ENCODE results near the gene LTBP3. TPM values are rescaled to one million over a fixed set of nuclear protein-coding genes. Genes with fewer than 3 reads are reported as not detected.
A peak's percentile ranks its signal among the peaks of the same experiment; 100 is the strongest.

LTBP3 gene
- total RNA-seq (2014; rRNA removed; shearing (Covaris generic)): 1.8 and 2.0 TPM in 2 replicates
- polyA plus RNA-seq (2015; cell fraction: cytosol; rRNA removed): 2.7 and 4.7 TPM in 2 replicates
- 1.5 and 2.4 TPM in 2 replicates for polyA plus RNA-seq (2015; cell fraction: nucleus; rRNA removed)

DNA sequence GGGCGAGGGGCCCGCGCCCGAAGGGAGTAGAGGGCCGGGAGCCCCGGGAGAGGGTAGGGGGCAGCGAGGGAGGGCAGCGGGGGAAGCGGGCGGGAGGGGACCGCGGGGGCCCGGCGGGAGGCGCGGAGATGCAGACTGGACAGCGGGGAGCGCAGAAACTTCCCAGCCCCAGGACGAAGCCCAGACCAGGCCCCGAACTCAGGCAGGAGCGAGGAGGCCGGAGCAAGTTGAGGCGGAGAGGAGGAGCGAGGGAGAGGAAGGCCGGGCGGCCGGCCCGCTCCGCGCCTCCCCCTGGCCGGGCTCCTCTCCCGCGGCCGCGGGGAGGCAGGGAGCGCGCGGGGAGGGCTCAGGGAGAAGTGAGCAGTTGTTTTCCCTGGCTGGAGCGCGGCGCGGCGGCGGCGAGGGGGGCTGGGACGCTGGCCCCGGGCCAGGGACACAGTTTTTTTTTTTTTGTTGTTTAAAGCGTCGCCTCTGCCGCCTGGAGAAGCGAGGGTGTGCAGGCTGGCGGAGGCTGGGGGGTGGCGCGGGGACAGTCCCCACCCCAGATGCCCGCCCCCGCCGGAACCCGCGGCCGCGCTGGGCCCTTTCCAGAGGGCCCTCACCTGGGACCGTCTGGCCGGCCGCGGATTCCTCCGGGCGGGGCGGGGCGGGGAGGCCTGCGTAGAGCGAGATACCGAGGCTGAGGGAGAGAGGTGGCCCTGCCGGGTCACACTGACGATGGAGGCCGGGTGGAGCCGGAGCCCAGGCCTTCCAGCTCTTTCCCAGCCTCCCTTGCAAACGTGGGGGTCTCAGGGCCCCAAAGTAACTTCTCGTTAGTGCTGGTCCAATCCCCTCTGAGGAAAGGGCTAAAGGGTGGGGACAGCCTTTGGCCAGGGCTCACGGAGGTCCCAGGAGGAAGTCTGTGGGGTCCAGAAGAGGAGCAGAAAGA lies at the start of gene LTBP3:
TSS of gene LTBP3 (minus strand) at position 358 of the 928 bp plus-strand sequence. CDS start 400 bp downstream, outside the sequence.
- in situ Hi-C loops (cut with HindIII; ENCODE audit: low pct_unique_long_range_greater_than_20kb, low sequenced_read_pairs): no loop called here
- no peak for DNase-seq (ENCODE audit: low read depth, low spot score)

DNA sequence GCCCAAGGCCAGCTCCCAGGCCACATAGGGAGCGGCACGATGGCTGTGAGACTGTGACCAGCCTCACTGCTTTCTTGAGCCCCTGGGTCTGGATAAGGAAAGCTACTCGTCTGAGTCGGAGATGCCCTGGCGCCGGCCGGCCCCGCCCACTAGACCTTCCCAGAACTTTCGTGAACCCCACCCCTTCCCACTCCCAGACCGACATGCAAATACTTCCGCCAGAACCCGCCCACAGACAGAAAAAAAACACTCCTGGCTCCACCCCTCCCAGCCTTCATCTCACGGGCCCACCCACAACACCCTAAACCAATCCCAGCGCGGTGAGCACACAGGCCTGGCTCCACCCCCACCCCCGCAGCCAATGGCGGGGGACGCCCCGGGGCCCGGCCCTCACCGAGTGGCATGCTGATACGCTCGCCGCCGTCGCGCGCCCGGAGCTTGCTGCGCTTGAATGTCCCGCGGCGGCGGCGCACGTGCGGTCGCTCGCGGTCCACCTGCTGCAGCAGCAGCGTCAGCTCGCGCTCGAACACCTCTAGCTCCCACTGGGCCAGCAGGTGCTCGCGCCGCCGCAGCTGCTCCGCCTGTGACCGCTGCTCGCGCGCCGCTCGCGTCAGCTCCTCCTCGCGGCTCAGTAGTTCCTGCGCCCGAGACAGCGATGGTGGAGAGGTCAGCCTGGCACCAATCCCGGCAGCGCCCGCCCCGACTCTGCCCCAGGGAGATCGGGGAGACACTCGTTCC lies 48.9 kb upstream of the LTBP3 start:
- peak; percentile 38 for DNase-seq (ENCODE audit: low read depth, low spot score)
- in situ Hi-C loops (cut with HindIII; ENCODE audit: low pct_unique_long_range_greater_than_20kb, low sequenced_read_pairs): no loop called here

DNA sequence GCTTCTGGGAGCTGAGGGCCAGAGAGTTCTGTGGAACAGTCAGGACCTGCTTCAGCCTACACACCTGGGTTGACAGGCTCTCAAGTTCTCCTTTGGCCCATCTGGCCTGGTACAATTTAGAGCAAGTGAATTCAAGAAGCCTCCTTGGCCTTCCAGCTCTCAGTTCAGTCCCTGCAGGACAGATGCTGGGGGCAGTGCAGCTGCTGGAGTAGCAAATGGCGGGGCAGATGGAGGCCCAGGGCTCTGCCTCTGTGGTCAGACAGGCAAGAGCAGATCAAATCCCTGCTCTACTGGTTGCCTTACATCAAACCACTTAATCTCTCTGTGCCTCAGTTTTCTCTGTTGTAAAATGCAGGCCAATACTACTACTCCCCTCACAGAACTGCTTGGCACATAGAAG lies 46.1 kb upstream of the LTBP3 start:
- in situ Hi-C loops (cut with HindIII; ENCODE audit: low pct_unique_long_range_greater_than_20kb, low sequenced_read_pairs): no loop called here
- no peak for DNase-seq (ENCODE audit: low read depth, low spot score)

DNA sequence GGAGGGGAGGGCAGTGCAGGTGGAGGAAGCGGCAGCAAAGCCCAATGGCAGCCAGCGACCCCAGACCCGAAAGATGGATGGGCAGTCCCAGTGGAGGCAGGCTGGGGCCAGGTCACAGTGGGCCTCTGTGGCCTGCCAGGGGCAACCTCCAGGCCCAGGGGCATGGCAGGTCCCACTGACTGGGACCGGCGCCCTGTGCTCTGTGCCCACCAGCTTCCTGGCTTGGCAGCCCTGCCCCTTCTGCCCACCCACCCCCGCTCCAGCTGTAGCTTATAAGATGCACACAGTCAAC lies 41.7 kb upstream of the LTBP3 start:
- in situ Hi-C loops (cut with HindIII; ENCODE audit: low pct_unique_long_range_greater_than_20kb, low sequenced_read_pairs): no loop called here

DNA sequence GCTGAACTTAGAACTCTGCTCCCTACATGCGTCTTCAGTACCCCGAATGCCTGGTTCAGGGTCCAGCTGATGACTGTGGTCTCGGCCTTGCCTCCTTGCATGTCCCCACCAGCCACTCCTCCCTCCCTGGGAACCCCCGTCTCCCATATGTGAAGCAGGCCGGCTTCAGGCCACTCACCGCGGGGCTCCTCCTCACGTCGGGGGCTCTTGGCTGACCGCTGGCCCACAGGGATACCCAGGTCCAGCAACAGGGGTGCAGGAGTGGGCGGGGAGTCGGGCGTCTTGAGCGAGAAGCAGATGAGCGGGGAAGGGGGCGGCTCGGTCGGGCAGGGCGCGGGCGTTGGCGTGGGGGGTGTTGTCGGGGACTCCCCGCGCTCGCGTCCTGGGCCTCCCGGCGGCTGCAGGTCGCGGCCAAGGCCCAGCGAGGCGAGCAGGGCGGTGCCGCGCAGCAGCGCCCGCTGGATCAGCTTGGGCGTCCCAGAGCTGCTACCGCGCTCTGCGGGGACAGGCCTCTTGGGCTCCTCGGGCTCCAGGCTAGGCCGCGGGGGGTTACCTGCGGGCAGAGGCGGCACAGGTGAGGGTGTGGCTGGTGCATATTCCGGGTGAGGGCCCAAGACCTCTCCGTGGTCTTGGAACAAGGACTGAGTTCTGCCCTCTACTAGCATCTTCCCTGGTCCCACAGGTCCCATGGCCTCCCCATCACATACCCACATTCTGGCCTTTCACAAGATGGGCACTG lies 41.2 kb upstream of the LTBP3 start:
- no peak for DNase-seq (ENCODE audit: low read depth, low spot score)
- in situ Hi-C loops (cut with HindIII; ENCODE audit: low pct_unique_long_range_greater_than_20kb, low sequenced_read_pairs): no loop called here

More for the DNA sequence above, 41.7 kb upstream of the LTBP3 start:
- no peak for DNase-seq (ENCODE audit: low read depth, low spot score)

DNA sequence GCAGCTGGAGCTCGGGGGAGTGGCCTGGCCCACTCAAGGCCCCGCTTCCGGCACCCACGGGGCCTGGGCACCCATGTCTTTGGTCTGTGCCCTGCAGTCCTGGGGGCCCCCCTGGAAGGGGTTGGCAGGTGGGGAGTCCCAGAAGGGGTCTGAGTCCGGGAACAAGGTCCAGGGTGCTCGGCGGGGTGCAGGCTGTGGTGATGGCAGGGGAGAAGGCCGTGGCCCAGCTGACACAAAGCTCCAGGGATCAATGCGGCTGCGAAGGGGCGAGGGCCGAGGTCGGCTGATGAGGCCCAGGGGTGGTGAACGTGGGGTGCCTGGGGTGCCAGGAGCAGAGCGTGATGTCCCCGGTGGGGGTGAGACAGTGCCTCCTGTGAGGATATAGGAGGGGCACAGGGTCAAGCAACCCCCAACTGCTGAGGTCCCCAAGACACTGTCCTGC lies 40.1 kb upstream of the LTBP3 start:
- in situ Hi-C loops (cut with HindIII; ENCODE audit: low pct_unique_long_range_greater_than_20kb, low sequenced_read_pairs): no loop called here
- no peak for DNase-seq (ENCODE audit: low read depth, low spot score)

DNA sequence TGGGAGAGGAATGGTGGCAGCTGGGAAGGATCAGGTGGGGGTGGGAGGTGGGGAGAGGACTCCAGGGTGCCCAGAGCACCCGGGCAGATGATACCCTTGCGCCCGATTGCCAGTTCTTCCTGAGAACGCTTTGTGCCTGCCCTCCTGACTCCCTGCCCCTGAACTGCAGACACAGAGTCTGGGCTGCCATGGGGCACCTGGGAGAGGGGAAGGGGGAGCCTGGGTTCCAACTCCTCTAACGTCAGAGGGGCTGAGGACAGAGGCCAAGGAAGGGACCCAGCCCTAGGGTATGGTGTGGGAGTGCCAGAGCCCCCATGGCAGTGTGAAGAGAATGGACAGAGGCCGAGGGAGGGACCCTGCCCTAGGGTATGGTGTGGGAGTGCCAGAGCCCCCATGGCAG lies 38.4 kb upstream of the LTBP3 start:
- in situ Hi-C loops (cut with HindIII; ENCODE audit: low pct_unique_long_range_greater_than_20kb, low sequenced_read_pairs): no loop called here
- DNase-seq (ENCODE audit: low read depth, low spot score): no peak

DNA sequence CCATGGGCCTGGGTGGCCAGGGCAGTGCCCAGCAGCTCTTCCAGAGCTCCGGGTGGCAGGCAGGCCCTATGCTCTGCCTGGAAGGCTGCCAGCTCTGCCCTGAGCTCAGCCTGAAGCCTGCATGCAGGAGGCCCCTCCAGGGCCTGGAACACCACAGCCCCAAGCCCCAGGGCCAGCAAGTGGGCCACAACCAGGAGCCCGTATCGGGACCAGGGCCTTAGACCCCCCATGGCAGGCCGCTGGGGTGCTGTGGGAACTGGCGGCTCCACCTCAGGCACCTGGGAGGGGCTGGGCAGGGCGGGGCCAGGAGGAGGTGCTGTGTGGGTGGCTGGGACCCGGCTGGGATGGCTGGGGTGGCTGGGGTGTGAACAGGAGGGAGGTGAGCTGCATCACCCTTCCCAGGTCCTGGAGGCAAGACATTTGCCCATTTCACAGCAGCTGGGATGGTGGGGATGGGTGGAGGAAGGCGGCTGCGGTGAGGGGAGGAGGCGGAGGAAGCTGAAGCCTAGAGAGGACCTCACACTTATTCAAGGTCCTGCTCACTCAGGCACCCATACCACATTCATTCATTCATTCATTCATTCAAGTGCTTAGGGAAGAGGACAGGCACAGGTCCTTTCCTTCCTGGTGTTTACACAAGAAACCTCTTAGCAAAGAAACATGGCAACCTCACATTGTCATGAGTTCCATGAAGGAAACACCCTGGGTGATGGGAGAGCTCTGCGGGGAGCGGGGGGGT lies 37.6 kb upstream of the LTBP3 start, which contains the start of gene KCNK7:
TSS of gene KCNK7 (minus strand) at position 258 of the 739 bp plus-strand sequence. CDS start at position 230, 28 bp downstream.
- in situ Hi-C loops (cut with HindIII; ENCODE audit: low pct_unique_long_range_greater_than_20kb, low sequenced_read_pairs): no loop called here
- no peak for DNase-seq (ENCODE audit: low read depth, low spot score)

DNA sequence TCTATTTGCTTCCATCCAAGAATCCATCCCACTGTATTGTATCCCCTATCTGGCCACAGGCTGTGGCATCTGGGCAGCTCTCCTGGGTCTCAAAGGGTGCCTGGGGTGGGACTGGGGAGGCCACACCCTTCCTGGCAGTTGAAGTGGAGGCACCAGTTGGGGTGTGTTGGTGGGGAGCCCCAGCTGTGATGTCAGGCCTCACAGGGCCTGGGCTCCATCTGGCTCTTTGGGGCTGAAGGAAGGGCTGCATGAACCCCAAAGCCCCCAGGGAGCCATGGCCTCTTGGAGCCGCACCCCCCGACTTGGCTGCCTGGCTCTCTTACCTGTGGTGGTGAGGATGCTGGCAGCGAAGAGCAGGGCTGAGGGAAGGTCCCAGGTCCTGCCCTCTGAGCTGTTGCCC lies 37.0 kb upstream of the LTBP3 start:
- DNase-seq (ENCODE audit: low read depth, low spot score): no peak
- in situ Hi-C loops (cut with HindIII; ENCODE audit: low pct_unique_long_range_greater_than_20kb, low sequenced_read_pairs): no loop called here

DNA sequence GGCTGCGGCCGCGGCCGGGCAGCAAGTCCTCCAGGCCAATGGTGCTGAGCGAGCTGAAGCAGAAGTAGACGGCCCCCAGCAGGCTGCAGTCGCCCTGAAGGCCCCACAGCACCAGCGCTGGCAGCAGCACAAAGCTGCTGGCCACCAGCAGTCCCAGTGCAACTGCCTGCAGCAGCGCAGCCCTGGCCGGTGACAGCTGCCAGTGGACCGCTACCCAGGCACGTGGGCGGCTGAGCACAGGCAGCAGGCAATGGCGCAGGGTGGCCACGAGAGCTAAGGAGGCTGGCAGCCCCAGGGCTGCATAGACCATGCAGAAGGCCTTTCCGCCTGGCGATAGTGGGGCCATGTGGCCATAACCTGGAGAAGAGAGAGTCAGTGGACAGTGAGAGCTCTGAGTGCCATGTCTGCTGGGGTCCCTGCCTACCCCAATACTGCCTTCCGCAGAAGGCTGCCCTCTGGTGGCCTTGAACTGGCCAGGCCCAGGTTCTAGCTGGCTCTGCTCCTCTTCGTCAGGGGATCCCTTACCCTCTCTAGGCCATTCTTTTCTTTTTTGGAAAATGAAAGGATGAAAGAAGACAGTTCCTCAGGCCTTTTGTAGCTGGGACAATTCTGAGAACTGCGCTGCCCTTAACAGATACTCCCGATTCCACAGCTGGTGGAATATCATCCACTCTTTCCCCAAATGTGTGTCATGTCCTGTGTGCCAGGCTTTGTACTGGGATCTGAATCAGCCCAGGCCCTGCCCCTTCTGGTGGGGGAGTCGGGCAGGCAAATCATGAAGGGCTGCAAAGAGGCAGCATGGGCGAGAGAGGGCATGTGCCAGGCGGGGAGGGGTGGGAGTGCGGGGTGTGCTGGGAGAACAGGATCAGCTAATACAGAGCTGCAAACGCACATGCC lies 35.6 kb upstream of the LTBP3 start:
- DNase-seq (ENCODE audit: low read depth, low spot score): peak; percentile 39
- in situ Hi-C loops (cut with HindIII; ENCODE audit: low pct_unique_long_range_greater_than_20kb, low sequenced_read_pairs): no loop called here

DNA sequence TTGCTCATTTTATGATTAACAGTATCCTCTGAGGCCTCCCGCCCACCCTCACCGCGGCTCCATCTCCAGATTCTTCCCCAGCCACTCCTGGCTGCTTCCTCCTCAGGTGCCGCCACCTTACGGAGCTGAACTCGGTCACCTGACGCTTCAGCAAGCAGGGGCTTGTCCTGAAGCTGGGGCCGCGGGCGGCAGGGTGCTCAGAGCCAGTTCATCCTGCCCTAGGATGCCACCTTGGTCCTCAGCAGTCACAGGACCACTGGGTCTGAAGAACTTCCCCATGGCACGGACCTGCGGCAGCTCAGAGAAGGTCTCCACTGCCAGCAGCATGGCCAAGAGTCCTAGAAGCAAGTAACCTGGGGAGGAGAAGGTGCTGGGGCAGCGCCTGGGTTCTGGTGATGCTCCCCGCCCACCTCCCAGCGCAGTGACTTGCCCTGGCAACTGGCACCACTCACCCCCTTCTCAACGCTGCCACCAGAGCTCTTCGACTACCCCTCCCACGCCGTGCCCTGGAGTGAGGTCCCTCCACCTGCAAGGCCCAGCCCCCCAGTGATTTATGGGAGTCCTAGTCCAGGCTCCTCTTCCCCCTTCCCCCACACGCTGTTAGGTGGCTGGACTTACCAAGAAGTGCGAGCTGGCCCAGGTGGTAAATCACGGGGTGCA lies 34.8 kb upstream of the LTBP3 start:
- no peak for DNase-seq (ENCODE audit: low read depth, low spot score)
- in situ Hi-C loops (cut with HindIII; ENCODE audit: low pct_unique_long_range_greater_than_20kb, low sequenced_read_pairs): no loop called here

DNA sequence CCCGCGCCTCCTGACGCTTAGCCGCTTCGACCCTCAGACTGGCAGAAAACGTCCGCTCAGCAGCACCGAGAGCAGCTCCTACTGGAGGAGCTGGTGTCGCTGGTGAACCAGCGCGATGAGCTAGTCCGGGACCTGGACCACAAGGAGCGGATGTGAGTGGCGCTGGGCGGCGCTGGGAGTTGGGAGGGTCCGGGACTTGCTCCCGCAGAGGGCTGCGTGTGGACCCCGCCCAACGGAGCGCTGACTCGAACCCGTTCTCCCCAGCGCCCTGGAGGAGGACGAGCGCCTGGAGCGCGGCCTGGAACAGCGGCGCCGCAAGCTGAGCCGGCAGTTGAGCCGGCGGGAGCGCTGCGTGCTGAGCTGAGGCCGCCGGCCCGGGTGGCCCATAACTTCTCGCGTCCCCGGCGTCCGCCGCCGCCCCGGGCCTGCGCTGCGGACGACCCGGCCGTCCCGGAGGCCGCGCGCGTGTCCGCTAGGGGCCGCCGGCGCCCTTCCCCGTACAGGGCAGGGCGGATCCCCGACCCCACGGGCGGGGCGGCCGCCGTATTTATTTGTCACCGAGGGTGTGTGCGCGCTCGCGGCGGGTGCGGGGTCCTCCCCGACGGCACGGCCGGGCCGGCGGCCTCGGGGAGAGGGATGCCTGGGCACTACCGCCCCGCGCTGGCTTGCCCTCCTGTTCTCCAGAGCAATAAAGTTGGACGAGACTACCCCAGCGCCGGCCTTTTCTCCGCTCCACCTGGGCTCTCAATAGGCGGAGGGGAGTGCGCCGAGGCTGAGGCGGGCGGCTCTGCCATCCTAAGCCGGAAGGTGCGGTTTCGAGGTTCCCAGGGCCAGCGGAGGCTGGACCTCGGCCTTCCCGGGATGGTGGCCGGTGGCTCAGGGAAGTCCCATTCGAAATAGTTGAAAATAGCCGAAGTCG lies 34.0 kb upstream of the LTBP3 start:
- no peak for DNase-seq (ENCODE audit: low read depth, low spot score)
- in situ Hi-C loops (cut with HindIII; ENCODE audit: low pct_unique_long_range_greater_than_20kb, low sequenced_read_pairs): no loop called here

DNA sequence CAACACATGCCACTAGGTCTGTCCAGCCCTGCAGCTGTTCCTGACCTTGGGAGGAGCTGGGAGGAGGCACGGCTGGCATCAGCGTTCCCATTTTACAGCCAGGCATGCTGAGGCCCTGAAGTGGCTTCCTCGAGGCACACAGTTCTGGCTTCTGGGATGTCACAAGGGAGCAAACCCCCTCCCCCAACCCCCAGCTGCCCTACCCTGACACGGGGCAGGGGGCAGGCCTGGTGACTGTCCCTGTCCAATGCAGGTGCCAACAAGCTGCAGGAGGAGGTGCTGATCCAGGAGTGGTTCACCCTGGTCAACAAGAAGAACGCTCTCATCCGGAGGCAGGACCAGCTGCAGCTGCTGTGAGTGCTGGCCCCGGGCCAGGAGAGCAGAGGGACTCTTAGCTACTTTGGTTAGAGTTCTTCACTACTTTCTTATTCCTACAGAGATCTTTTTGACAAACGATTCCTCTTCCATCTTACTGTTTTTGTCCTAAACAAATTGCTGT lies 32.1 kb upstream of the LTBP3 start:
- in situ Hi-C loops (cut with HindIII; ENCODE audit: low pct_unique_long_range_greater_than_20kb, low sequenced_read_pairs): no loop called here

DNA sequence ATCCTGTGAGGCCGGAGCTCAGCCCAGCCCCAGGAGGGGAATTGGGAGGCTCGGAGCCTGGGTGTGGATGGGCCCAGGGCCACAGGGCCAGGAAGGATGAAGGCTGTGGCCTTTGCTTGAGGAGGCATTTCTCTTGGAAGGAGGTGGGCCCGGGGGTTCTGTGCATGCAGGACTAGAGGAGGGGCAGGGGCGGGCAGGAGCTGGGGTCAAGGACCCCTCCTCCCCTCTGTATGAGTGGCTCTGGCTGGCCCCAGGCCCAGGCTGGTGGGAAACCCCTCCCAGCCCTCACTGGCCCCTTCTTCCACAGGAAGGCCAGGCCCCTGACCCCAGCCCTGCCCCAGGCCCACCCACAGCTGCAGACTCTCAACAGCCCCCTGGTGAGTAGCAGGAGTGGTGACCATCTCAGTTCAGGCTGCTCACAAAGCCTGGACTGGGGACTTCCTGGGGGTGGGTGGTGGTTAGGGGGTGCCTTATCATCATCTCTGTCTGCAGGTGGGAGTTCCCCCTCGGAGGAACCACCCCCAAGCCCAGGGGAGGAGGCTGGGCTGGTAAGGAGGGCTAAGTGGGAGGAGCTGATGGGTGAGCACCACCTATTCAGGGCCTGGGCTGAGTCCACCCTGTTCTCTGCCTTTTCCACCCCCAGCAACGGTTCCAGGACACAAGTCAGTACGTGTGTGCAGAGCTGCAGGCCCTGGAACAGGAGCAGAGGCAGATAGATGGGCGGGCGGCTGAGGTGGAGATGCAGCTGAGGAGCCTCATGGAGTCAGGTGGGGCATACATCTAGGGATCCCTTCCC lies 31.5 kb upstream of the LTBP3 start:
- in situ Hi-C loops (cut with HindIII; ENCODE audit: low pct_unique_long_range_greater_than_20kb, low sequenced_read_pairs): no loop called here
- no peak for DNase-seq (ENCODE audit: low read depth, low spot score)

More for the DNA sequence above, 32.1 kb upstream of the LTBP3 start:
- no peak for DNase-seq (ENCODE audit: low read depth, low spot score)
